Mucosa of descending colon (tissue), 3 donors: Measurements from ENCODE around the gene FBLN2. TPM values are rescaled to one million over a fixed set of nuclear protein-coding genes. Genes with fewer than 3 reads are reported as not detected.
A peak's percentile ranks its signal among the peaks of the same experiment; 100 is the strongest.

Experiments
- ATAC-seq: fragments of 200-7000 bp; cut with Tn5 transposase; one replicate; pipeline ENCODE4 v1.9.1; 2020; ENCODE audit warnings: mild to moderate bottlenecking, moderate library complexity
- DNase-seq, 3 donors: peaks; one replicate each; pipeline ENCODE4 v3.0.0-alpha.2; 2020
- H3K36me3 ChIP-seq: fragments of 200-600 bp; one replicate; pipeline ENCODE4 v1.8.0; 2021; ENCODE audit warnings: low read depth, mild to moderate bottlenecking
- H3K4me1 ChIP-seq: fragments of 200-600 bp; one replicate; pipeline ENCODE4 v1.8.0; 2021; ENCODE audit warnings: low read depth, mild to moderate bottlenecking
- H3K4me3 ChIP-seq: fragments of 200-600 bp; one replicate; pipeline ENCODE4 v1.8.0; 2021; ENCODE audit warnings: mild to moderate bottlenecking
- H3K9me3 ChIP-seq: fragments of 200-600 bp; one replicate; pipeline ENCODE4 v1.8.0; 2021; ENCODE audit warnings: mild to moderate bottlenecking
- intact Hi-C, 2 donors: fragments of 100-400 bp; cut with DNase I in 1 of 2; cut with micrococcal nuclease in 1 of 2; formaldehyde crosslinking; loops; one replicate each; pipeline versions ENCODE4 v1.11.0 to v1.11.1; 2022; cut with DNase I, micrococcal nuclease
- total RNA-seq, 3 donors: library from RNA; stranded (reverse); fragmentation: NEBNext Ultra II Directional in 2 of 3; extraction: Animal tissue kit (Norgen Biotek cat#: 25700) in 2 of 3; gene quantifications; one replicate each; pipeline versions ENCODE4 v1.2.1 to v1.2.4, GENCODE V29; 2021 to 2023
- TF ChIP-seq, protein P1 (sequence below): fragments of 200-600 bp; IDR thresholded peaks from one replicate; pipeline ENCODE4 v1.8.0; 2022; ENCODE audit warnings: antibody characterized with exemption, mild to moderate bottlenecking
- donor health status: DM: no; HTN: no; CAD: no; lungs with moderate emphysema.
- donor health status: DM: no; HTN: no; CAD: no.
- donor health status: DM: no; HTN: yes; CAD: no.

Gene FBLN2
- total RNA-seq, 3 donors from 2014 or later, result 10.2 to 48.9 (median 30.5) TPM

DNA sequence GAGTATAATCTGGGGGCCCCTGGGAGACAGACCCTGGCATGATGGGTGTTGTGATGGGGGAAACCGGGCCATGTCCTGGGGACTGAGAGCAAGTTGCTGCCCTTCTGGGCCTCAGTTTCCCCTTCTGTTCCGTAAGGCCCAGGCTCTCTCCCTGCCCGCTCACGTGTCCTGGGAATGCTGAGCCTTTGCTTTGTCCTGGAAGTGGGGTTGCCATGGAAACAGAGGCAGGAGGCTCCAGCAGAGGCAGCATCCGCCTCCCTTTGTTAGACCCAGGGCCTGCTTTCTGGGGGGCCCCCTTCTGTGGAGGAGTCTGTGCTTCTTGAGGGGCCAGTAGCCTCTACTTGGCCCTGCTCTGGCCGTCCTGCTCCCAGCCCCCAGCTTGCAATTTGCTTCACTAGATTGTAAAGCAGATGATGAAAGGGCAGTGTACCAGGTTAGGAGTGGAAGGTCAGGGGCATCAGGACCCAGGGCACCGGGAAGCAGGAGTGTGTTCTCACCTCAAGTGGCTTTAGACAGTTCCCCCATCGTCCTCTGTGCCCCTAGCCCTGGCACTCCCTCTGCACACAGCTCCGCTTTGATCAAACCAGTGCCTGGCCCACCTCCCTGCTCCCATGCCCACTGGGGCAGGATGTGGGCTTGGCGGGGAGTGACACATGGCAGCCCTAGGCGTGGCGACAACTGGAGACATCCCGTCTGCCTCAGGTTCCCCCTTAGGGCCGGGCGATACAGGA is 105.6 kb downstream of the FBLN2 start:
- TF ChIP-seq, protein P1, sequence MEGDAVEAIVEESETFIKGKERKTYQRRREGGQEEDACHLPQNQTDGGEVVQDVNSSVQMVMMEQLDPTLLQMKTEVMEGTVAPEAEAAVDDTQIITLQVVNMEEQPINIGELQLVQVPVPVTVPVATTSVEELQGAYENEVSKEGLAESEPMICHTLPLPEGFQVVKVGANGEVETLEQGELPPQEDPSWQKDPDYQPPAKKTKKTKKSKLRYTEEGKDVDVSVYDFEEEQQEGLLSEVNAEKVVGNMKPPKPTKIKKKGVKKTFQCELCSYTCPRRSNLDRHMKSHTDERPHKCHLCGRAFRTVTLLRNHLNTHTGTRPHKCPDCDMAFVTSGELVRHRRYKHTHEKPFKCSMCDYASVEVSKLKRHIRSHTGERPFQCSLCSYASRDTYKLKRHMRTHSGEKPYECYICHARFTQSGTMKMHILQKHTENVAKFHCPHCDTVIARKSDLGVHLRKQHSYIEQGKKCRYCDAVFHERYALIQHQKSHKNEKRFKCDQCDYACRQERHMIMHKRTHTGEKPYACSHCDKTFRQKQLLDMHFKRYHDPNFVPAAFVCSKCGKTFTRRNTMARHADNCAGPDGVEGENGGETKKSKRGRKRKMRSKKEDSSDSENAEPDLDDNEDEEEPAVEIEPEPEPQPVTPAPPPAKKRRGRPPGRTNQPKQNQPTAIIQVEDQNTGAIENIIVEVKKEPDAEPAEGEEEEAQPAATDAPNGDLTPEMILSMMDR, result no peak
- DNase-seq (no peak), ATAC-seq (no peak)
- Histone ChIP-seq H3K36me3 (no peaks in the 10 kb centered on the region), H3K4me1 (peaks cover 5% of the 10 kb centered on the region), H3K4me3 (no peak overlapping the region), H3K9me3 (no peaks in the 10 kb centered on the region)
- intact Hi-C loops, result loop anchor here in 1 of 2 donors (5.0 kb wide), 1 partner anchor 157 kb away; no protein-coding TSS in a partner anchor

DNA sequence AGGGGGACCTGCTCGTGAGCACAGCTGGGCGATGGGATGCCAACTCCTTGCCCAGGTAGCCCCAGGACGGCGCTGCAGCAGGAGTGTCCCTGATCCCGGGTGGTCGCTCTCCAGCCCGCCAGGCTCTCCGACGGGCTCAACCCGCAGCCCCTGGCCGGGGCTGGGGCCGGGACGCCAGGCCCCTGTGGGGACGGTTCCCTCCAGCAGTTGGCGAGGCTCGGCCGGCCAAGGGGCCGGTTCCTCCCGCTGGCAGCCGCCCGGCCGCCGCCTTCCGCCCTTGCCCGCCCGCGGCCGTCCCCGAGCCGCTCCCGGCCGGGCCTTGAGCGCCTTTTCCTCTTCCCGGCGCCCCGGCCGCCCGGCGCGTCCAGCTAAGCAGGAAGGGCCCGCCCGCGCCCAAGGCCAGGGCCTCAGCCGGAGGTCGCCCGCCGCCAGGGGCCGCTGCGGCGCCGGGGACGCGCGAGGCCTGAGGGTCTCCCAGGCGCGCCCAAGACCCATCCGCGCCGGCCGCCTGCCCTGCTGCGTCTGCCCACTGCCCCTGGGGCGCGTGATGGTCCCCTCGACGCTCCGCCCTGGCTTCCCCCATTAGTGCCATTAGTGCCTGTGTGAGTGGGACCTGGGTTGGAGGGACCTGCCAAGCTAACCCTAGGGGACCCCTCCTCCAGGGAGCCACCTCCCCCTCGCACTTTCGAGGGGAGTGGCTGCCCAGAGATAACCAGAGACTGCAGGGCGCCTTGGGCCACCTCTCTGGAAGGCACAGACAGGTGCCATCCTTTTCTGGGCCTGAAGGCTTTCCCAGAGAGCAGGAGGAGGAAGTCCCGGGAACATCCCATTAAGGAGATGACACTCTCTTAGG is 106.4 kb downstream of the FBLN2 start:
- no peak overlapping the region for H3K4me3 ChIP-seq
- H3K9me3 ChIP-seq, result no peaks in the 10 kb centered on the region
- DNase-seq (peak in 2 of 3 donors; percentile 32 to 46), ATAC-seq (peak; percentile 59)
- intact Hi-C loops, result loop anchor here in 1 of 2 donors (5.0 kb wide), 1 partner anchor 158 kb away; no protein-coding TSS in a partner anchor
- peaks cover 5% of the 10 kb centered on the region for H3K4me1 ChIP-seq
- TF ChIP-seq, protein P1, result no peak
- H3K36me3 ChIP-seq, result no peaks in the 10 kb centered on the region

DNA sequence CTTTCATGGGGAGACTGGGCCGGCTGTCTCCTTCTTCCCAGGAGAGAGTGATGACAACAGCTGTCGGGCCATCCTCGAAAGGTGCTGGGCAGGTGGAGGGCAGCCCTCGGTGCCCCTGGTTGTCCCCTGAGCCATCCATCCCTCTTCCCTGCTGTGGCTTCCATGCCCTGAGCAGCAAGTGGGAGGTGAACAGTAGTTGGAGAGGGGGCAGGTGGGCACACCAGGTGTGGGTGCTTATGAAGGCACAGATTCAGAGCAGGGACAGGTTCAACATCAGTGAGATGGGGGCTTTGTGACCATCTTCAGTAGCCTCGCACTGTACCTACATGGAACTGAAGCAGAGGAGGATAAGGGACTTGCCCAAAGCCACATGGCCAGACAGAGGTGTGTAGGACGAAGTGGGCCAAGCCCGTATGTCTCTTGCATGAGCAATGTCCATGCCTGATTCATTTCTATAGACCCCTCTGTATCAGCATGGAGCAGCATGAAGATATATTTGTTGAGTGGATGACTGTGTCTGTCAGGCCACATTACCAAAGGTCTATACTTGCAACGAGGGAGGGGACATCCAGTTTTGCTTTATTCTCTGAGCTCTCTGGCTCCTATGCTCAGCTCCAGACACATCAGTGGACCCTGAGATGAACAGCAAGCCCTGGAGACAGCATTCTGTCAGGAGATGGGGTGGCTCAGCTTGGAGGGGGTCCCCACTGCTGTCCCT is 107.8 kb downstream of the FBLN2 start:
- intact Hi-C loops, result loop anchor here in 1 of 2 donors (5.0 kb wide), 1 partner anchor 159 kb away; no protein-coding TSS in a partner anchor
- ATAC-seq, result no peak

DNA sequence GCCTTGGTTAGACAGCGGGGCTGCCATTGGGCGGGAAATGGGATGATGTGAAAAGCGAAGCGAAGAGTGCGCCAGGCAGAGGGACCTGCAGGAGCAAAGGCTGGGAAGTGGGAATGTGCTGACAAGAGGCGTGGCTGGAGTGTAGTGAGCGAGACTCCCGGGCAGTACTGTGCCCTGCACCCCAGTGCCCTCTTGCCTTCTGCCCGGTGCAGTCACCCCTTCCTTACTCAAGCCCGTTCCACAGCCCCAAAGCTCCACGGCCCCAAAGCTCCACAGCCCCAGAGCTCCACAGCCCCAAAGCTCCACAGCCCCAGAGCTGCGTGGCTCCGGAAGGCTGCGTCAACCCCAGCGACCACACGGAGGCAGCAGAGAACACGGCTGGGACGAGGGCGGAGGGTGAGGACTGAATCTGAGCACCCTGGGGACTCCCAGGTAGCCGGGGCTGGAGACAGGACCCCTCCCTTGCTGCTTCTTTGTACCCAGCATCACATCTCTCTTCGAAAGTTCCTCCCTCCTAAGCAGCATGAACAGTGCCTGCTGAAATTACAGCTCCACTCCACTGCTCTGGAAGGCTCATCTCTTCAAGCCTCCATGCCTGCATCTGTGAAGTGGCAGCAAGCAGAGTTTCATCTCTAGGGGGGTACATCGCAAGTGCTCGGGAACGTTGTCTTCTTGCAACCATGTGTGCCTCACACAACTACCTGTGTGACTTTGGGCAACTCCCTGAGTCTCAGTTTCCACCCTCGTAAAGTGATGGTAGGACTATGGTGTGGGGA is 108.9 kb downstream of the FBLN2 start:
- Histone ChIP-seq H3K9me3 (no peaks in the 10 kb centered on the region), H3K4me1 (no peaks in the 10 kb centered on the region), H3K36me3 (no peaks in the 10 kb centered on the region), H3K4me3 (no peak overlapping the region)
- DNase-seq (peak in 2 of 3 donors; percentile 51 to 59), ATAC-seq (peak; percentile 73)
- intact Hi-C loops, result loop anchor here in 1 of 2 donors (5.0 kb wide), 1 partner anchor 161 kb away; no protein-coding TSS in a partner anchor
- TF ChIP-seq, protein P1, result peak; percentile 68

More for the DNA sequence above, 107.8 kb downstream of the FBLN2 start:
- Histone ChIP-seq H3K4me3 (no peak overlapping the region), H3K9me3 (no peaks in the 10 kb centered on the region), H3K36me3 (no peaks in the 10 kb centered on the region), H3K4me1 (no peaks in the 10 kb centered on the region)
- TF ChIP-seq, protein P1, result no peak
- no peak for DNase-seq
